HepG2 (cell line): ENCODE data around the gene HARBI1. TPM values are rescaled to one million over a fixed set of nuclear protein-coding genes. Genes with fewer than 3 reads are reported as not detected.

ENCODE experiments used
- BRD4 ChIP-seq: sonication (generic); formaldehyde crosslinking; IDR thresholded peaks from 2 replicates; pipeline ENCODE4 v1.4.0; 2020; ENCODE audit warnings: missing genetic modification reagents
- JDP2 ChIP-seq: sonication (generic); formaldehyde crosslinking; IDR thresholded peaks from 2 replicates; pipeline ENCODE4 v1.8.1; 2022; ENCODE audit warnings: missing genetic modification reagents, borderline replicate concordance
- KAT8 ChIP-seq: IDR thresholded peaks from 2 replicates; pipeline ENCODE4 v1.6.1; 2016; ENCODE audit warnings: missing genetic modification reagents, missing compliant biosample characterization
- KDM3A ChIP-seq: IDR thresholded peaks from 2 replicates; pipeline ENCODE4 v1.6.1; 2018; ENCODE audit warnings: low read depth, missing compliant biosample characterization
- KMT2A ChIP-seq: sonication (generic); formaldehyde crosslinking; IDR thresholded peaks from 2 replicates; pipeline ENCODE4 v1.4.0; 2020; ENCODE audit warnings: missing genetic modification reagents
- MAFK ChIP-seq, 2 experiments: IDR thresholded peaks in 1 of 2; conservative IDR thresholded peaks in 1 of 2; 2 replicates each; pipeline ENCODE4 v1.6.1; 2011; ENCODE audit warnings: improper control_type of control experiment in 2 of 2, low read length in 2 of 2
- NFKB2 ChIP-seq: sonication (generic); formaldehyde crosslinking; IDR thresholded peaks from 2 replicates; pipeline ENCODE4 v1.4.0; 2020; ENCODE audit warnings: missing genetic modification reagents, borderline replicate concordance
- POLR2AphosphoS2 ChIP-seq: IDR thresholded peaks from 2 replicates; pipeline ENCODE4 v1.6.1; 2011; ENCODE audit warnings: low read depth, low read length, improper control_type of control experiment
- PRDM10 ChIP-seq: sonication (generic); formaldehyde crosslinking; IDR thresholded peaks from 2 replicates; pipeline ENCODE4 v1.4.0; 2020; ENCODE audit warnings: low read depth, missing genetic modification reagents
- RBM39 ChIP-seq: fragments of 200-400 bp; formaldehyde crosslinking; IDR thresholded peaks from one replicate; pipeline ENCODE4 v1.6.1; 2018; ENCODE audit warnings: antibody characterized with exemption, mild to moderate bottlenecking, low read depth, low read length; ENCODE audit not compliant: poor library complexity, severe bottlenecking
- SMC3 ChIP-seq: IDR thresholded peaks from 2 replicates; pipeline ENCODE4 v1.6.1; 2011; ENCODE audit warnings: low read length, improper control_type of control experiment
- SP2 ChIP-seq: sonication (generic); formaldehyde crosslinking; IDR thresholded peaks from 2 replicates; pipeline ENCODE4 v1.5.1; 2020; ENCODE audit warnings: mild to moderate bottlenecking, missing genetic modification reagents
- ZFP36L2 ChIP-seq: sonication (generic); formaldehyde crosslinking; IDR thresholded peaks from 2 replicates; pipeline ENCODE4 v1.4.0; 2020; ENCODE audit warnings: missing genetic modification reagents
- ZNF331 ChIP-seq: sonication (generic); formaldehyde crosslinking; IDR thresholded peaks from 2 replicates; pipeline ENCODE4 v1.4.0; 2020; ENCODE audit warnings: missing genetic modification reagents
- ZNF597 ChIP-seq: sonication (generic); formaldehyde crosslinking; IDR thresholded peaks from 2 replicates; pipeline ENCODE4 v1.5.0; 2020; ENCODE audit warnings: missing genetic modification reagents
- ZNF770 ChIP-seq: sonication (generic); formaldehyde crosslinking; IDR thresholded peaks from 2 replicates; pipeline ENCODE4 v1.5.0; 2020; ENCODE audit warnings: mild to moderate bottlenecking, missing genetic modification reagents
- polyA plus RNA-seq, 8 experiments: library from polyadenylated mRNA; depleted of rRNA in 3 of 8; stranded (reverse) in 7 of 8; unstranded in 1 of 8; fragments of >200 nt; fragmentation: Illumina TruSeq in 4 of 8; extraction: Trizol in 4 of 8; gene quantifications; 2 replicates each; pipeline versions ENCODE4 v1.2.1 to v1.2.3, GENCODE V29; 2011 to 2016; ENCODE audit warnings: low read depth in 4 of 8, missing spikeins in 1 of 8, mixed read lengths in 1 of 8; ENCODE audit not compliant: insufficient read depth in 1 of 8
- total RNA-seq, 5 experiments: library from RNA; depleted of rRNA; stranded (reverse); fragments of >200 nt; fragmentation: Illumina TruSeq; extraction: Trizol; gene quantifications; 2 replicates each; pipeline ENCODE4 v1.2.3, GENCODE V29; 2016; ENCODE audit warnings: low read depth in 1 of 5
- TF ChIP-seq, protein P1 (sequence below): IDR thresholded peaks from 2 replicates; pipeline ENCODE4 v1.6.1; 2016; ENCODE audit warnings: mild to moderate bottlenecking
- TF ChIP-seq, protein P2 (sequence below): IDR thresholded peaks from 2 replicates; pipeline ENCODE4 v1.4.0; 2020; ENCODE audit warnings: mild to moderate bottlenecking, missing genetic modification reagents

HARBI1 gene
- total and polyA plus RNA-seq, 2 of the 13 experiments (the other 11 are each of a cell fraction or from before 2014, with no cell fraction given) = 2.5 to 4.8 TPM

DNA sequence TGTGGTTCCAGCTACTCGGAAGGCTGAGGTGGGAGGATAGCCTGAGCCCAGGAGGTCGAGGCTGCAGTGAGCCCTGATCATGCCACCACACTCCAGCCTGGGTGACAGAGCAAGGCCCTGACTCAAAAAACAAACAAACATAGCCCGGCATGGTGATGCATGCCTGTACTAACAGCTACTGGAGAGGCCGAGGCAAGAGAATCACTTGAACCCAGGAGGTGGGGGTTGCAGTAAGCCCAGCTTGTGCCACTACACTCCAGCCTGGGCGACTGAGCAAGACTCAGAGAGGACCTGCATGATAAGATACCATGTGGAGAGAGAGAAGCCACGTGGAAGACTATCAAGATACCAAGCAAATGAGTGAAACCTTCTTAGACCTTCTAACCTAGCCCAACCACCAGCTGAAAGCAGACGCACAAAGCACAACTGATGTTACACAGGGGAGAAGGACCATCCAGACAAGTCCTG, 59.3 kb downstream of the HARBI1 start (continued):
- no peak for TF ChIP-seq POLR2AphosphoS2
- TF ChIP-seq JDP2 (CRISPR knock-in tag) = no peak
- peak; percentile 48; the same call in 1 of the 2 replicates for TF ChIP-seq KMT2A (CRISPR knock-in tag)
- no peak for TF ChIP-seq SP2 (CRISPR knock-in tag)
- no peak for TF ChIP-seq MAFK (conservative IDR thresholded peaks at IDR 0.05 in 1 of 2, IDR thresholded peaks at IDR 0.05 in 1 of 2; ENCODE audit: low read length in 2 of 2)
- peak; percentile 30; the same call in 1 of the 2 replicates for TF ChIP-seq KAT8 (CRISPR knock-in tag)
- TF ChIP-seq, protein P1, sequence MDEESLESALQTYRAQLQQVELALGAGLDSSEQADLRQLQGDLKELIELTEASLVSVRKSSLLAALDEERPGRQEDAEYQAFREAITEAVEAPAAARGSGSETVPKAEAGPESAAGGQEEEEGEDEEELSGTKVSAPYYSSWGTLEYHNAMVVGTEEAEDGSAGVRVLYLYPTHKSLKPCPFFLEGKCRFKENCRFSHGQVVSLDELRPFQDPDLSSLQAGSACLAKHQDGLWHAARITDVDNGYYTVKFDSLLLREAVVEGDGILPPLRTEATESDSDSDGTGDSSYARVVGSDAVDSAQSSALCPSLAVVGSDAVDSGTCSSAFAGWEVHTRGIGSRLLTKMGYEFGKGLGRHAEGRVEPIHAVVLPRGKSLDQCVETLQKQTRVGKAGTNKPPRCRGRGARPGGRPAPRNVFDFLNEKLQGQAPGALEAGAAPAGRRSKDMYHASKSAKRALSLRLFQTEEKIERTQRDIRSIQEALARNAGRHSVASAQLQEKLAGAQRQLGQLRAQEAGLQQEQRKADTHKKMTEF (CRISPR knock-in tag) = peak; percentile 60
- TF ChIP-seq RBM39 = no peak
- TF ChIP-seq ZNF331 (CRISPR knock-in tag) = 0 out of 2 replicates have a peak, but pooled peaks have one; percentile 25
- no peak for TF ChIP-seq SMC3
- no peak for TF ChIP-seq ZFP36L2 (CRISPR knock-in tag)
- no peak for TF ChIP-seq NFKB2
- no peak for TF ChIP-seq ZNF597 (CRISPR knock-in tag)
- peak; percentile 98 for TF ChIP-seq ZNF770
- TF ChIP-seq, protein P2, sequence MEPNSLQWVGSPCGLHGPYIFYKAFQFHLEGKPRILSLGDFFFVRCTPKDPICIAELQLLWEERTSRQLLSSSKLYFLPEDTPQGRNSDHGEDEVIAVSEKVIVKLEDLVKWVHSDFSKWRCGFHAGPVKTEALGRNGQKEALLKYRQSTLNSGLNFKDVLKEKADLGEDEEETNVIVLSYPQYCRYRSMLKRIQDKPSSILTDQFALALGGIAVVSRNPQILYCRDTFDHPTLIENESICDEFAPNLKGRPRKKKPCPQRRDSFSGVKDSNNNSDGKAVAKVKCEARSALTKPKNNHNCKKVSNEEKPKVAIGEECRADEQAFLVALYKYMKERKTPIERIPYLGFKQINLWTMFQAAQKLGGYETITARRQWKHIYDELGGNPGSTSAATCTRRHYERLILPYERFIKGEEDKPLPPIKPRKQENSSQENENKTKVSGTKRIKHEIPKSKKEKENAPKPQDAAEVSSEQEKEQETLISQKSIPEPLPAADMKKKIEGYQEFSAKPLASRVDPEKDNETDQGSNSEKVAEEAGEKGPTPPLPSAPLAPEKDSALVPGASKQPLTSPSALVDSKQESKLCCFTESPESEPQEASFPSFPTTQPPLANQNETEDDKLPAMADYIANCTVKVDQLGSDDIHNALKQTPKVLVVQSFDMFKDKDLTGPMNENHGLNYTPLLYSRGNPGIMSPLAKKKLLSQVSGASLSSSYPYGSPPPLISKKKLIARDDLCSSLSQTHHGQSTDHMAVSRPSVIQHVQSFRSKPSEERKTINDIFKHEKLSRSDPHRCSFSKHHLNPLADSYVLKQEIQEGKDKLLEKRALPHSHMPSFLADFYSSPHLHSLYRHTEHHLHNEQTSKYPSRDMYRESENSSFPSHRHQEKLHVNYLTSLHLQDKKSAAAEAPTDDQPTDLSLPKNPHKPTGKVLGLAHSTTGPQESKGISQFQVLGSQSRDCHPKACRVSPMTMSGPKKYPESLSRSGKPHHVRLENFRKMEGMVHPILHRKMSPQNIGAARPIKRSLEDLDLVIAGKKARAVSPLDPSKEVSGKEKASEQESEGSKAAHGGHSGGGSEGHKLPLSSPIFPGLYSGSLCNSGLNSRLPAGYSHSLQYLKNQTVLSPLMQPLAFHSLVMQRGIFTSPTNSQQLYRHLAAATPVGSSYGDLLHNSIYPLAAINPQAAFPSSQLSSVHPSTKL (CRISPR knock-in tag) = peak; percentile 72
- no peak for TF ChIP-seq BRD4 (CRISPR knock-in tag)
- TF ChIP-seq KDM3A (CRISPR knock-in tag) = no peak
- no peak; the same call in 1 of the 2 replicates for TF ChIP-seq PRDM10 (CRISPR knock-in tag)
